IMR-90 (cell line): ENCODE results near the gene ASNSD1. TPM values are rescaled to one million over a fixed set of nuclear protein-coding genes. Genes with fewer than 3 reads are reported as not detected.

Source experiments
- ATAC-seq: fragments of 200-7000 bp; cut with Tn5 transposase; 2 replicates; pipeline ENCODE4 v1.9.1; 2020; ENCODE audit warnings: low read depth, mild to moderate bottlenecking, moderate library complexity
- BruUV-seq: library from RNA; stranded (reverse); fragments of 400-500 nt; replicated peaks from 2 replicates; lab custom pipeline; 2021; lab: Mats Ljungman, UMichigan
- CTCF ChIA-PET: fragments of 300-600 bp; formaldehyde crosslinking; extraction: SDS; loops from one replicate; lab custom pipeline; 2021; ENCODE audit warnings: antibody characterized with exemption; lab: Yijun Ruan, JAX
- POLR2A ChIA-PET: fragments of 300-600 bp; sonication (Branson Sonifier 250); formaldehyde crosslinking; loops from one replicate; lab custom pipeline; 2022; ENCODE audit warnings: antibody characterized with exemption; ENCODE audit not compliant: unreplicated experiment; lab: Charles Lee
- DNase-seq: peaks from one replicate; pipeline ENCODE4 v3.0.0; 2013
- H2AFZ ChIP-seq: replicated peaks from 2 replicates; pipeline ENCODE3; 2013; ENCODE audit warnings: low read length, mild to moderate bottlenecking; ENCODE audit not compliant: poor library complexity
- H2AK5ac ChIP-seq: 2 replicates; pipeline ENCODE4 v1.6.1; 2013; ENCODE audit warnings: low read depth, low read length, inconsistent platforms
- H2AK9ac ChIP-seq: replicated peaks from 2 replicates; pipeline ENCODE3; 2013; ENCODE audit warnings: mild to moderate bottlenecking, low read depth, low read length, moderate library complexity; ENCODE audit not compliant: poor library complexity
- H2BK120ac ChIP-seq: 2 replicates; pipeline ENCODE4 v1.6.1; 2013; ENCODE audit warnings: low read depth, low read length, inconsistent platforms
- H2BK15ac ChIP-seq: 3 replicates; pipeline ENCODE4 v1.6.1; 2013; ENCODE audit warnings: low read depth, low read length, inconsistent platforms
- H2BK20ac ChIP-seq: 2 replicates; pipeline ENCODE4 v1.6.1; 2013; ENCODE audit warnings: low read depth, mild to moderate bottlenecking, inconsistent platforms, low read length, moderate library complexity
- H2BK5ac ChIP-seq: 2 replicates; pipeline ENCODE4 v1.6.1; 2013; ENCODE audit warnings: mild to moderate bottlenecking, low read depth, low read length, inconsistent platforms; ENCODE audit not compliant: poor library complexity, severe bottlenecking
- H3K14ac ChIP-seq: replicated peaks from 2 replicates; pipeline ENCODE4 v1.6.1; 2013; ENCODE audit warnings: low read depth, low read length, inconsistent platforms
- H3K18ac ChIP-seq: 2 replicates; pipeline ENCODE4 v1.6.1; 2013; ENCODE audit warnings: low read depth, low read length, control low read depth
- H3K23ac ChIP-seq: 2 replicates; pipeline ENCODE4 v1.6.1; 2013; ENCODE audit warnings: low read depth, low read length, inconsistent platforms
- H3K27ac ChIP-seq: 2 replicates; pipeline ENCODE4 v1.5.1; 2013; ENCODE audit warnings: mild to moderate bottlenecking, control low read depth, low read length; ENCODE audit not compliant: insufficient read depth
- H3K27me3 ChIP-seq: 2 replicates; pipeline ENCODE4 v1.6.1; 2013; ENCODE audit warnings: low read length; ENCODE audit not compliant: control insufficient read depth, insufficient read depth
- H3K36me3 ChIP-seq: 2 replicates; pipeline ENCODE4 v1.6.1; 2013; ENCODE audit warnings: low read length, mixed read lengths; ENCODE audit not compliant: control insufficient read depth, insufficient read depth
- H3K4ac ChIP-seq: 2 replicates; pipeline ENCODE4 v1.6.1; 2013; ENCODE audit warnings: low read depth, low read length, inconsistent platforms
- H3K4me1 ChIP-seq: 2 replicates; pipeline ENCODE4 v1.6.1; 2013; ENCODE audit warnings: low read length, mixed read lengths; ENCODE audit not compliant: control insufficient read depth, insufficient read depth
- H3K4me2 ChIP-seq: 2 replicates; pipeline ENCODE4 v1.6.1; 2013; ENCODE audit warnings: low read depth, mild to moderate bottlenecking, control low read depth, low read length, moderate library complexity
- H3K4me3 ChIP-seq: 2 replicates; pipeline ENCODE4 v1.5.1; 2013; ENCODE audit warnings: low read depth, mild to moderate bottlenecking, control low read depth, low read length, moderate library complexity; ENCODE audit not compliant: insufficient read depth
- H3K56ac ChIP-seq: 2 replicates; pipeline ENCODE4 v1.6.1; 2013; ENCODE audit warnings: low read length, inconsistent platforms; ENCODE audit not compliant: insufficient read depth; ENCODE audit errors: extremely low read depth
- H3K79me1 ChIP-seq, 2 experiments: 2 replicates each; pipeline ENCODE4 v1.6.1; 2013; ENCODE audit warnings: low read length in 2 of 2, inconsistent platforms in 1 of 2, low read depth in 1 of 2
- H3K9ac ChIP-seq: 2 replicates; pipeline ENCODE4 v1.6.1; 2013; ENCODE audit warnings: low read depth, low read length, control low read depth
- H3K9me1 ChIP-seq: 2 replicates; pipeline ENCODE4 v1.6.1; 2013; ENCODE audit warnings: low read length, inconsistent platforms; ENCODE audit not compliant: insufficient read depth
- H3K9me3 ChIP-seq: 2 replicates; pipeline ENCODE4 v1.6.1; 2013; ENCODE audit warnings: low read length; ENCODE audit not compliant: control insufficient read depth, insufficient read depth
- H4K20me1 ChIP-seq: 2 replicates; pipeline ENCODE4 v1.6.1; 2013; ENCODE audit warnings: low read length, inconsistent platforms; ENCODE audit not compliant: insufficient read depth
- H4K5ac ChIP-seq: 2 replicates; pipeline ENCODE4 v1.6.1; 2013; ENCODE audit warnings: mild to moderate bottlenecking, low read depth, low read length, control low read depth
- H4K8ac ChIP-seq, 2 experiments: 2 replicates each; pipeline ENCODE4 v1.6.1; 2013; ENCODE audit warnings: low read depth in 2 of 2, low read length in 2 of 2, control low read depth in 1 of 2, inconsistent platforms in 1 of 2
- H4K91ac ChIP-seq: 2 replicates; pipeline ENCODE4 v1.6.1; 2013; ENCODE audit warnings: low read depth, low read length, inconsistent platforms; ENCODE audit not compliant: insufficient read depth
- BHLHE40 ChIP-seq: fragments of 150-350 bp; IDR thresholded peaks from 2 replicates; pipeline ENCODE4 v1.6.1; 2016; ENCODE audit warnings: mild to moderate bottlenecking, low read depth, low read length
- CTCF ChIP-seq: conservative IDR thresholded peaks from 2 replicates; pipeline ENCODE4 v1.5.1; 2012; ENCODE audit warnings: mild to moderate bottlenecking, low read depth, low read length, improper control_type of control experiment
- MAFK ChIP-seq: IDR thresholded peaks from 2 replicates; pipeline ENCODE4 v1.6.1; 2012; ENCODE audit warnings: low read depth, low read length, improper control_type of control experiment
- MXI1 ChIP-seq: IDR thresholded peaks from 2 replicates; pipeline ENCODE4 v1.6.1; 2012; ENCODE audit warnings: low read depth, mild to moderate bottlenecking, low read length, moderate library complexity, borderline replicate concordance
- RAD21 ChIP-seq: IDR thresholded peaks from 2 replicates; pipeline ENCODE4 v1.6.1; 2012; ENCODE audit warnings: low read length, improper control_type of control experiment
- WGBS, 2 experiments: methylation state at CpG; one replicate each; pipeline versions ENCODE4 v1.1.5 to v1.1.7; 2013; ENCODE audit warnings: missing lambda C conversion rate in 2 of 2; ENCODE audit not compliant: insufficient read length in 1 of 2; ENCODE audit errors: extremely low coverage in 2 of 2; 5-methylcytosine and 5-hydroxymethylcytosine counted together
- dilution Hi-C: fragments of 300-500 bp; cut with HindIII; formaldehyde crosslinking; loops from one replicate; pipeline ENCODE4 v1.14.3; 2018; ENCODE audit warnings: low sequenced_read_pairs; ENCODE audit not compliant: unreplicated experiment
- in situ Hi-C: fragments of 300-500 bp; cut with MboI; formaldehyde crosslinking; loops from 3 replicates; pipeline ENCODE4 v1.14.3; 2019; ENCODE audit warnings: low sequenced_read_pairs, inconsistent platforms, mixed read lengths
- intact Hi-C: fragments of 100-400 bp; cut with micrococcal nuclease; formaldehyde crosslinking; loops from 2 replicates; pipeline ENCODE4 v1.10.0; 2022
- polyA plus RNA-seq, 3 experiments: library from polyadenylated mRNA; depleted of rRNA; stranded (reverse); fragments of >200 nt; gene quantifications; 2 replicates each; pipeline ENCODE4 v1.2.3, GENCODE V29; 2012; ENCODE audit warnings: low replicate concordance in 1 of 3
- total RNA-seq: library from RNA; depleted of rRNA; stranded (reverse); fragments of >200 nt; gene quantifications from 2 replicates; pipeline ENCODE4 v1.2.3, GENCODE V29; 2012

The ASNSD1 gene
- total and polyA plus RNA-seq, 2 of the 4 experiments (the other 2 are of a cell fraction), result 29.1 to 35.7 TPM

- peak overlapping the region; percentile 17 for H3K4ac ChIP-seq
- peak overlapping the region; percentile 65 for H4K5ac ChIP-seq
- H3K9me3 ChIP-seq, result no peaks in the 10 kb centered on the region
- intact Hi-C loops, result loop anchor here (1.0 kb wide), 1 partner anchor 47 kb away; the partner anchor contains the start of gene ASNSD1
- H3K4me1 ChIP-seq, result peaks cover 15% of the 10 kb centered on the region
- peaks cover 3% of the 10 kb centered on the region; the same call in 1 of the 2 replicates for H3K9me1 ChIP-seq
- no peak overlapping the region for H3K56ac ChIP-seq
- DNase-seq (peak; percentile 75), ATAC-seq (peak; percentile 73)
- no peaks in the 10 kb centered on the region for H3K79me1 ChIP-seq
- peak overlapping the region; percentile 55 for H3K4me2 ChIP-seq
- peak overlapping the region; percentile 88 for H3K18ac ChIP-seq
- TF ChIP-seq MAFK (peak; percentile 98), RAD21 (no peak), MXI1 (peak; percentile 47; the same call in 1 of the 2 replicates), BHLHE40 (peak; percentile 46; the same call in 1 of the 2 replicates), CTCF (no peak)
- peak overlapping the region; percentile 71; the same call in 1 of the 2 replicates for H2BK20ac ChIP-seq
- no TSS peak for BruUV-seq
- peak overlapping the region; percentile 27; the same call in 1 of the 2 replicates for H3K23ac ChIP-seq
- H4K91ac ChIP-seq, result peak overlapping the region; percentile 27; the same call in 1 of the 2 replicates
- dilution Hi-C loops, result no loop called here
- peak overlapping the region in 1 of 2 experiments; percentile 74; a peak in 2 of 4 replicates for H4K8ac ChIP-seq
- H3K9ac ChIP-seq, result peak overlapping the region; percentile 67
- H4K20me1 ChIP-seq, result no peaks in the 10 kb centered on the region
- no peaks in the 10 kb centered on the region for H3K36me3 ChIP-seq
- no peak overlapping the region for H2AK9ac ChIP-seq
- peak overlapping the region; percentile 35 for H2BK120ac ChIP-seq
- no peak overlapping the region for H2AFZ ChIP-seq
- H2AK5ac ChIP-seq, result no peak overlapping the region; the same call in 1 of the 2 replicates
- in situ Hi-C loops, result no loop called here
- WGBS, 2 experiments, result no CpG with 5 or more reads among the region's 2 CpGs
- H3K14ac ChIP-seq, result no peak overlapping the region; the same call in 1 of the 2 replicates
- ChIA-PET CTCF (interaction anchor here (0.6 to 1.3 kb wide), 4 partner anchors 9 to 47 kb away, joined by 3 to 5 read pairs (median 4); partner anchors contain the start of gene ASNSD1), POLR2A (interaction anchor here (0.7 to 1.2 kb wide), 3 partner anchors 9 to 16 kb away, joined by 3 to 4 read pairs (median 3); no protein-coding TSS in a partner anchor)
- H2BK15ac ChIP-seq, result peak overlapping the region; percentile 30; the same call in 1 of the 3 replicates
- no peaks in the 10 kb centered on the region for H3K27me3 ChIP-seq
- peak overlapping the region; percentile 93 for H2BK5ac ChIP-seq
- H3K4me3 ChIP-seq, result no peak overlapping the region
- H3K27ac ChIP-seq, result peak overlapping the region; percentile 71; the same call in 1 of the 2 replicates
Measured at GRCh38 chr2:189613650-189614420, 47.4 kb upstream of the ASNSD1 start.
